Fibroblast of peridontal ligament (primary cell): ENCODE data around the gene FAM222B.
"Not testable (repeated sequence)": the region's sequence is repeated elsewhere in the genome, so short reads cannot be mapped to it uniquely, and the experiment has no call there.

ENCODE experiments used
- DNase-seq: peaks from one replicate; pipeline ENCODE4 v3.0.0-alpha.2; 2010; ENCODE audit errors: extremely low read depth

Gene FAM222B

DNA sequence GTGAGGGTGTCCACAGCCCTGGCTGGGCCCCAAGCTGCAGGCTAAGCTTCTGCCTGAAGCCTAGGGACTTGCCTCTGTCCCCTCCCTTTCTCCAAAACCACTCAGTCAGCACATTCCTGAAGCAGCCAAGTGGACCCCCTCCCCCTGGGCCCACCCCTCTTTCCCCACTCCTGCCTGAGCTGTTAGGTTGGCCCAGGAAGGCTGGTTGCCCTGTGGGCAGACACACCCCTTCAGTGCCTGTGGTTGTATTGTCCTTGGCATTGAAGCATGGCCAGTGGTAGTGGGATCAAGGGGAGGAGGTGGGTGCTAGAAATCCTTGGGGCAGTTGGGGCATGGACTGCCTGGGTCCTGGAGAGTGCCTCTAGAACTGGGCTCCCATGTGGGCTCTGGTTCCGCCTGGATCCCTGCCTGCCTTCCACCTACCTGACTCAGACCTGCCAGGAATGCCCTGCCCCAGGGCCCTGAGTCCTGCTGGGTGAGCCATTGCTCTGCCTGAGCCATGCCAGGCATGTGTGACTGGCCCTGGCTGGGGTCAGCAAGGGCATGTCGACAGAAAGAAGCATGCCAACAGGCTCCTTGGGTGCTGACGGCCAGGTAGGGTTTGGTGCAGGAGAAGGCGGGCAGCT lies 96.7 kb downstream of the FAM222B start:
- DNase-seq: no peak

DNA sequence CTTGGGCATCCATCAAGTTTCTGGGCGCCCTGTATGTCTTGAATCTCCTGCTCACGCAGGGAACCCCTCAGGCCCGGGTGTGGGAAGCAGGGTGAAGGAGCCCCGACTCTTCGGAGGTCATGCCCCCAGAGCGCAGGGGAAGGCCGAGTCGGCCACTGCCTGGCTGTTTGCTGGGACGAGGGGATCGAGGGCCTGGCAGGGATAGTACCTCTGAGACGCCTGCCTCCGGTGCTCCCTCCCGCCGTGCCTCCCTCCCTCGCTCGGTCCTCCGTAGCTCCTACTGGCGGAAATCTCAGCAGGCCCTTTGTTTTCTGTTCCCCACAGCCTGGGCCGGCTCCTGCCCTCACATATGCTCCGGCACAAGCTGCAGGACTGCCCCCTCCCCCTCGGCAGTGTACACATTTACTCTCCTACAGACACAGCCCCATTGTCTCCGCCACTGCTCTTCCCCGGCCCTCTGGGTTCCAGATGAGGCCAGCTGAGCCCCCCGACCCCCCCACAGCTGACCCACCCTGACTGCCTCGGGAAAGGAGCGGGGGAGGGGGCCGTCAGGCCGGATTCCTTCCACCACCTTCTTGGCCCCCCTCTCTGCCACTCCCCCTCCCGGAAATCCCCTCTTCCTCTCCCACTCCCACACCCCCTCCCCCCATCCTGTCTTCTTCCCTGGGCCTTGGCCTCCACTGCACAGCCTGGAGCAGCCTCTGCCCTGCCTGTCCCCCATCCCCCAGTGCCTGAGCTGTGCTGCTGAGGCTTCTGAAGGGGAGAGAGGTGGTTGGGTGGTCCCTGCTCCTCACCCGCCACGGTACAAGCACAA lies 97.4 kb downstream of the FAM222B start:
- peak; percentile 38 for DNase-seq

DNA sequence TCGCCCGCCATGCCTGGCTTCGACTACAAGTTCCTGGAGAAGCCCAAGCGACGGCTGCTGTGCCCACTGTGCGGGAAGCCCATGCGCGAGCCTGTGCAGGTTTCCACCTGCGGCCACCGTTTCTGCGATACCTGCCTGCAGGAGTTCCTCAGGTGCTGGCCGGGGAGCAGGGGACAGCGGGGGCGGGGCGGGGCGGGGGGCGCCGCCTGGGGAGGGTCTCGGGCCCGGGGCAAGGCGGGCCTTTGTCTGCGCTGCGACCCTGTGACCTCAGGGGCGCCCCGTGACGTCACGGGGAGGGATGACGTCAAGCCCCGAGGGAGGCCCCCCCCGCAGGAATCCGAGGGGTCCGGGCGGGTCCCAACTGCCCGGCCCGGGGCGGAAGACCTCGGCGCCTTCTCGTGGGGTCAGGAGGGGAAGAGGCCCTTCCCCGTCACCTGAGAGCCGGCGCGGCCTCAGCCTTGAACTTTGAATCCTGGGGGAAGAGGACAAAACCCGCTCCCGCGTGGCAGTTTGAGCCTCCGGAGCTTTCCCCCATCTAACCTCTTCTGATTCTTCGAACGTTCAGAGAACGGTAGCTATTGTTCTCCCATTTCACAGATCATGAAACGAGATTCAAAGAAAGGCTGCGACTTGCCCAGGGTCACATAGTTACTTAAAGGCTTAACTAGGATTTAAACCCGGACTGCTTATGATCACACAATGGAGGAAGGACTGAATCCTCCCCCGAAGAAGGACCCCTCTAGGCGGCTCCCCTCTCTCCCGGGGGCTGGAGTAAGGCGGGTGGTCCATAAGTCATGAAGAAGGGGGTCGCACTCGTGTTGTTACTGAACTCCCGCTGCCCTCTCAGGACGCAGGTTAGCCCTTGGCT lies 98.3 kb downstream of the FAM222B start:
- peak; percentile 36 for DNase-seq

DNA sequence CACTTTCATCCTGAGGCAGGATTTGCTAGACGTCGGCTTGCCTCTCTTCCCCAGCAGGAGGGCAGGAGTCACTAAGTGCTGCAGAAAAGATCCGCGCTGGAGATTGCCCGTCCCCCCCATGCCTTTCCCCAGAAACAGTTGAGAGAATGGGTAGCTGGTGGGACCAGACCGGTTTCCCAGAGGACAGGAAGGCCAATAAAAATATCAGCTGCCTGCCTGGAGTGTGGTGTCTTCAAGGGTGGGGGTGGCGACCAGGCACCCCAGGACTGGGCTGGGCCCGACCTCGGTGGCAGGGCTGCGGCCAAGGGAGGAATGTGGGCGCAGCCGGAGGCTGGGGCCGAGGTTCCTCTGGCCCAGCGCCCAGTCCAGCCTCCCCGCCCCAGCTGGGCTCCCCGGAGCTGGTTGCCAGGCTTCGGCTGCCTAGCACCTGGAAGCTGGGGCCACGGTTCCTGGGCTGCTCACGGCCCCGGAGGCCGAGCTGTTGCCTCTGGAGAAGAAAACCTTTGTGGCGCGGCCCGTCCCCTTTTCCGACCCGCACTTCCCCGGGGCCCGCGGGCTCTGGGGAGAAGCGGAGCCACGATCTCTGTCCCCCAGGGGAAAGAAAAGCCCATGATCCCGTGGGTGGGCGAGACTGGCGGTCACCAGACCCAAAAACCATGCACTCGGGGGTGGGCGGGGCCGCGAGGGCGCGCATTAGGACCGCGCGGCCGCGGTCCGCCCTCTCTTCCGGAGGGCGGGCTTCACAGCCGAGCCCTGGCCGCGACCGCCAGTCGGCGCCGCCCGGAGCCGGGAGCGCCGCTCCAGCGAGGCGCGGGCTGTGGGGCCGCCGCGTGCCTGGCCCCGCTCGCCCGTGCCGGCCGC lies 99.1 kb downstream of the FAM222B start, which contains the start of gene TRAF4:
TSS of gene TRAF4 (plus strand) at position 769 of the 861 bp plus-strand sequence. CDS start 102 bp downstream, outside the sequence.
- DNase-seq: peak; percentile 86

DNA sequence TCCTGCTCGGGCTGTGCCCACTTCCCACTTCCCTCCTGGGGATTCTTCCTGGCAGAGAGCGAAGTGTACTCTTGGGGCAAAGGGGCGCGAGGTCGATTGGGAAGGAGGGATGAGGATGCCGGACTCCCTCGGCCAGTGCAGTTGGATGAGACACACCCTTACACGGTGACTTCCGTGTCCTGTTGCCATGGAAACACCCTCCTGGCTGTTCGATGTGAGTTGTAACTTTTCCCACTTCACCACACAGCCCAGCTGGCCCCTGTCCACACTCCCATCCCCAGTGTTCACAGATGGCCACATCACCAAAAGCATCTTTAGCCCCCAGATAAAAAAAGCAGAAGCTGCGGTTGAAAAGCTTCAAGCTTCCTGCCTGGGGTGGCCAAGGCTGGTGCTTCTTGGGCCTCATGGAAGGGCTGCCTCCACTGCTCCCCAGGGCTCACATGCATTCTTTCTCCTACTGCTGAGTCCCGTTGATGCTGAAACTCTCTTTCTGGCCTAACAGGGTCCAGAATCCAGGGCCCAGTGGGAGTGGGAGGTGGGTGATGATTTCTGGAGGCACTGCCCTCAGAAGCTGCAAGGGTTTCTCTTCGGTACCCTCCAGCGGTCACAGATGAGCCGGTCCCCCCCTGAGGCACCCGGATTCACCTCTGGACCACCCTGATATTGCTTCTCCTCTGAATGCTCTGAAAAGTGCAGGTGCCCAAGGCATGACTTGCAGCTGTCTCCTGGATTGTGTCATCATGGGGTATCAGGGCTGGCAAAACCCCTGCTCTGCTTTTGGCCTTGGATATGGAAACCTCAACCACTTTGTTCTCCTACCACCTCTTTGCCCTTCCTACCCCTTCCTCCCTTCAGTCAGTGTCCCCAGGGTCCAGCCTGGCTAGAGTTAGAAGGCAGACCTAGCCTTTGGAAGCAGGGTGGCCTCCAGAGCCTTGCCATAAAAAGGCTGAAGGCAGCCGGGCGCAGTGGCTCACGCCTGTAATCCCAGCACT lies 100.9 kb downstream of the FAM222B start:
- DNase-seq: no peak

DNA sequence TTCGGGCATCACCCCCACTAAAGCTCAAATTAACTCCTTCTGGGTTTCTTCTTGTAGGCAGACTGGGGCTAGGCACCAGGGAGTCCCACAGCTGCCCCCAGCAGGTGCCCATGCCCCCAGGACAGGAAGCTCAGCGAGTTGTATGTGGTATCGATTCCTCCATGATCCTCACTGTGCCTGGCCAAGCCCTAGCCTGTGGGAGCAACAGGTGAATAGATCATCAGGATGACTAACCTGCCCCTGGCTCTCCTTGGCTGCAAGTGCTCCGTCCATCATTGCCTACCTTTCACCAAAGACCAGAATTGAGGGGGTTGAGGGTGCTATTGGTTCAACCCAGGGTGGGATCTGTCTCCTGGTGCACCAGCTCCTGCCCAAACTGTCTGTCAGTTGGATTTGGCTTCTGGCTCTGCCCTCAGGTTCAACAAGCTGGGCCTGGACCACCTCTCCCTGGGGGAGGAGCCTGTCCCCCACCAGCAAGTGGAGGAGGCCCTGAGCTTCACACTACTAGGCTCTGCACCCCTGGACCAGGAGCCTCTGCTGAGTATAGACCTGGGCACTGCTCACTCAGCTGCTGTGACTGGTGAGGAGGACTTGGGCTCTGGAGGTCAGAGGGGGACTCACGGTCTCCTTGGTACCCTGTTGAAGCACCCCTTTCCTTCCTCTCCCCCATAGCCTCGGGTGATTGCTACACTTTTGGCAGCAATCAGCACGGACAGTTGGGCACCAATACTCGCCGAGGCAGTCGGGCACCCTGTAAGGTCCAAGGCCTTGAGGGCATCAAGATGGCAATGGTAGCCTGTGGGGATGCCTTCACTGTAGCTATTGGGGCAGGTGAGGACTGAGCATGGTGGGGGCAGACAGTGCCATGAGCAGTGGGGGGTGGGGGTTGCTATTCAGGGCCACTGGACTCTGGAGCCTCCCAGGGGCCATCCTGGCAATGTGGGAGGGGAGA lies 101.9 kb downstream of the FAM222B start:
- DNase-seq: no peak

DNA sequence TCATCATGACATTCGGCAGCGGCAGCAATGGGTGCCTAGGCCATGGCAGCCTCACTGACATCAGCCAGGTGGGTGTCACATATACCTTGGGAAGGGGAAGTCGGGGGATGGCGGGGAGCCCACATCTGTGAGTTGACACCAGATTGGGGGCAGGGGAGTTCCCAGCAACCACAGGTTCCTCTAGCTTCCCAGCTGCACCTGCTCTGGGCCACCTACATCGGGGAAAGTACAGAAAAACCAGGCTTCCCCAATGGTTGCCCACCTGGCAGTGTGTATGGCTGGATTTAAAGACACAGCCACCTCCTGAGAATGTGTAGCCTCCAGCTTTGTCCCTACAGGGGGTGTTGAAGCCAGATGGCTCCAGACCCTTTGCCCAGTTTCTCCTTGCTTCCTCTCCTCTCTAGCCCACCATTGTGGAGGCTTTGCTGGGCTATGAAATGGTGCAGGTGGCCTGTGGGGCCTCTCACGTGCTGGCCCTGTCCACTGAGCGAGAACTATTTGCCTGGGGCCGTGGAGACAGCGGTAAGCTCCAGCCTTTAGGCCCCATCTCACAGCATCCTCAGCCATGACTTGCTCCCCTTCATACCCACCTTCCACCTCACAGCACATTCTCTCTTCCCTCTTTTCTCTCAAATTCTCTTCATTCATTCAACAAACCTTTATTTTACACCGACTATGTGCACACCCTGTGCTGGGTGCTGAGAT lies 103.8 kb downstream of the FAM222B start:
- no peak for DNase-seq

DNA sequence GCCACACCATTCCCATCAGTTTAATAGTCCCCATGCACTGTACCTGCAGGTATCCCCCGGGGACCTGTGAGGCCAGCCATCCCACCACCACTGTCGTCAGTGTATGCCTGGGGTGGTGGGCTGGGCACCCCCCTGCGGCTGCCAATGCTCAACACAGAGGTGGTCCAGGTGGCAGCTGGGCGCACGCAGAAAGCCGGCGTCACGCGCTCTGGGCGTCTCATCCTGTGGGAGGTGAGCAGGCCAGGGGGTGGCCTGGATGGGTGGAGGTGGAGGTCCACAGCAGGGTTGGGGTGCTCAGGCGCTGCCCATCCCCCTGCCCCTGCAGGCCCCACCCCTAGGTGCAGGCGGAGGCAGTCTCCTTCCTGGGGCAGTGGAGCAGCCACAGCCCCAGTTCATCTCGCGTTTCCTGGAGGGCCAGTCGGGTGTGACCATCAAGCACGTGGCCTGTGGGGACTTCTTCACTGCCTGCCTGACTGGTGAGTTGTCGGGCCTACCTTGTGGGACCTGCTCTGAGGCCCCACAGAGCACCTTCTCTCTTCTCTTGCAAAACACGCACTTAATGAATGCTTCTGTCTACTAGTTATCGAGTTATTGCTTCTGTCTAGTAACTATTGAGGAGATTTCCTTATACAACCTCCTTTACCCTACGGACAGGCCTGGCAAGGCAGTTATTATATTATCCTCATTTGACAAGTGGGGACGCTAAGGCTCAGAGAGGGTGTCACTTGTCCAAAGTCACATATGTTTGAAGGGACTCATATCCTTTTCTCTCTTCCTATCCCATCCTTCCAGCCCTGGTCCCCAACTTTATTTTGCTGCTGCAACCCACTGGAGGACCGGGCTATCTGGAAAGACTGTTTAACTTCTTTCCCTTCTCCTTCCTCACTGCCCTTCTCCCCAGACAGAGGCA lies 104.6 kb downstream of the FAM222B start:
- DNase-seq: no peak

DNA sequence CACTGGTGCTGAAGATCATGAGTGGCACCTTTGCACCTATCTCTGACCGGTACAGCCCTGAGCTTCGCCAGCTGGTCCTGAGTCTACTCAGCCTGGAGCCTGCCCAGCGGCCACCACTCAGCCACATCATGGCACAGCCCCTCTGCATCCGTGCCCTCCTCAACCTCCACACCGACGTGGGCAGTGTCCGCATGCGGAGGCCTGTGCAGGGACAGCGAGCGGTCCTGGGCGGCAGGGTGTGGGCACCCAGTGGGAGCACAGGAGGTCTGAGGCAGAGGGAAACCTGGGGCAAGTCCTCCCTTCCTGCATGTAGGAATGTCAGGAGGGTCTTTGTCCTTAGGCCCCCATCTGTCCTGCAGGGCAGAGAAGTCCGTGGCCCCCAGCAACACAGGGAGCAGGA lies 105.3 kb downstream of the FAM222B start:
- DNase-seq: no peak

DNA sequence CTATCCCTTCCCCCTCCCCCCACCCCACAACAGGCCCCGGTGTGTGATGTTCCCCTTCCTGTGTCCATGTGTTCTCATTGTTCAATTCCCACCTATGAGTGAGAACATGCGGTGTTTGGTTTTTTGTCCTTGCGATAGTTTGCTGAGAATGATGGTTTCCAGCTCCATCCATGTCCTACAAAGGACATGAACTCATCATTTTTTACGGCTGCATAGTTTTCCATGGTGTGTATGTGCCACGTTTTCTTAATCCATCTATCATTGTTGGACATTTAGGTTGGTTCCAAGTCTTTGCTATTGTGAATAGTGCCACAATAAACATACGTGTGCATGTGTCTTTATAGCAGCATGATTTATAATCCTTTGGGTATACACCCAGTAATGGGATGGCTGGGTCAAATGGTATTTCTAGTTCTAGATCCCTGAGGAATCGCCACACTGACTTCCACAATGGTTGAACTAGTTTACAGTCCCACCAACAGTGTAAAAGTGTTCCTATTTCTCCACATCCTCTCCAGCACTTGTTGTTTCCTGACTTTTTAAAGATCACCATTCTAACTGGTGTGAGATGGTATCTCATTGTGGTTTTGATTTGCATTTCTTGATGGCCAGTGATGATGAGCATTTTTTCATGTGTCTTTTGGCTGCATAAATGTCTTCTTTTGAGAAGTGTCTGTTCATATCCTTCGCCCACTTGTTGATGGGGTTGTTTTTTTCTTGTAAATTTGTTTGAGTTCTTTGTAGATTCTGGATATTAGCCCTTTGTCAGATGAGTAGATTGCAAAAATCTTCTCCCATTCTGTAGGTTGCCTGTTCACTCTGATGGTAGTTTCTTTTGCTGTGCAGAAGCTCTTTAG lies 106.4 kb downstream of the FAM222B start:
- not testable (repeated sequence) for DNase-seq

DNA sequence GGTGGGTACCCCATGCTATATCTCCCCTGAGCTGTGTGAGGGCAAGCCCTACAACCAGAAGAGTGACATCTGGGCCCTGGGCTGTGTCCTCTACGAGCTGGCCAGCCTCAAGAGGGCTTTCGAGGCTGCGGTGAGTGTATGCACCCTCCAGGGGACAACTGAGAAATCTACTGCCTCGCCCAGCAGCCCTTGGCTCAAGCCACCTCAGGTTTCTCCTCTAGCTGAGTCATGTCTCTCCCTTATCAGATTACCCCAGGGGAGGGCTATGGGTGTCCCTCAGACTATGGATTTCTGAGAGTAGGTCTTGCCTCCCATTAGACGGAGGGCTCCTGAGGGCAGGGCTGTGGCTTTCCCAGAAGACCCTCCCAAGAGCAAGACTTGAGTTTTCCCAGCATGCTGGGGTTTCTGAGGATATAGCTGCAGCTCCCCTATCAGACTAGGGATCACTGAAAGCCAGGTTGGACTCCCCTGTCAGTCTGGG lies 107.3 kb downstream of the FAM222B start:
- DNase-seq: no peak

DNA sequence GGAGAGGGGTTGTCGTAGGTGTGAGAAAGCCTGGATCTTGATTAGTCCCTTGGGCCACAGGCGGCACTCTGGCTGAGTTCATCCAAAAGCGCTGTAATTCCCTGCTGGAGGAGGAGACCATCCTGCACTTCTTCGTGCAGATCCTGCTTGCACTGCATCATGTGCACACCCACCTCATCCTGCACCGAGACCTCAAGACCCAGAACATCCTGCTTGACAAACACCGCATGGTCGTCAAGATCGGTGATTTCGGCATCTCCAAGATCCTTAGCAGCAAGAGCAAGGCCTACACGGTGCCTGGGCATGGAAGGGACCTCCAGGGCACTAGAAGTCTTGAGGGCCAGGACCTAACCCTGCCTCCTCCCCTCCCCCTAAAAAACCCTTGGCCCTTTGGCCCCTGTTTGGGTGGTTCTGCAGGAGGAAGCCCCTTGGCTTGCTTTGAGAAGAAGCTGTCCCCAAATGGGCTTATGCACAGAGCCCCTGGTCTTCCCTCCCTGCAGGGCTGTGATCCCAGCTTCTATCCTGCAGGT lies 107.8 kb downstream of the FAM222B start:
- no peak for DNase-seq

DNA sequence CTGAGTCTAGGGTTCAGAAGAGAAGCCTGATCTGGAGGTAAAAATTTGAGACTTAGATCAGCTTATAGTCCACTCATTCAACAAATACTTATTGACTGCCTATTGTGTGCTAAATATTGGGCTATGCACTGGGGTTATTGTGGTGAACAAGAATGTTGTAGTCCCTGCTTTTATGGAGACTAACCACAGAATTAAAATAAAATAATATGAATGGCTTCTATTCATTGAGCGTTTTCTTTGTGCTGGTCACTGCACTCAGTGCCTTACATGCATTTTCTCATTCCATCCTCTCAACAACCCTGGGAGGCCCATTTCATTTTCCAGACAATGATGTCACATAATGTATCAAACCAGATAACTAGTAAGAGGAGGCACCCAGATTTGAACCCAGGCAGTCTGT lies 109.2 kb downstream of the FAM222B start:
- no peak for DNase-seq

DNA sequence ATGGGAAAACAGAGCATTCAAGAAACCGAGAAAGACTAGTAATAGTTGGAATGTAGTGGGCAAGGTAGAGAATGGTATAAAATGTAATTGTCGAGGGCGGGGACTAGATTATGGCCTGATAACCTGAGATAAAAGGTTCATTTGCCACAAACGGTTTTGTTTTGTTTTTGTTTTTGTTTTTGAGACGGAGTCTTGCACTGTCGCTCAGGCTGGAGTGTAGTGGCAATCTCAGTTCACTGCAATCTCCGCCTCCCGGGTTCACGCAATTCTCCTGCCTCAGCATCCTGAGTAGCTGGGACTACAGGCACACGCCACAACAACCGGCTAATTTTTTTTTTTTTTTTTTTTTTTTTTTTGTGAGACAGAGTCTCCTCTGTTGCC lies 112.7 kb downstream of the FAM222B start:
- no peak for DNase-seq

DNA sequence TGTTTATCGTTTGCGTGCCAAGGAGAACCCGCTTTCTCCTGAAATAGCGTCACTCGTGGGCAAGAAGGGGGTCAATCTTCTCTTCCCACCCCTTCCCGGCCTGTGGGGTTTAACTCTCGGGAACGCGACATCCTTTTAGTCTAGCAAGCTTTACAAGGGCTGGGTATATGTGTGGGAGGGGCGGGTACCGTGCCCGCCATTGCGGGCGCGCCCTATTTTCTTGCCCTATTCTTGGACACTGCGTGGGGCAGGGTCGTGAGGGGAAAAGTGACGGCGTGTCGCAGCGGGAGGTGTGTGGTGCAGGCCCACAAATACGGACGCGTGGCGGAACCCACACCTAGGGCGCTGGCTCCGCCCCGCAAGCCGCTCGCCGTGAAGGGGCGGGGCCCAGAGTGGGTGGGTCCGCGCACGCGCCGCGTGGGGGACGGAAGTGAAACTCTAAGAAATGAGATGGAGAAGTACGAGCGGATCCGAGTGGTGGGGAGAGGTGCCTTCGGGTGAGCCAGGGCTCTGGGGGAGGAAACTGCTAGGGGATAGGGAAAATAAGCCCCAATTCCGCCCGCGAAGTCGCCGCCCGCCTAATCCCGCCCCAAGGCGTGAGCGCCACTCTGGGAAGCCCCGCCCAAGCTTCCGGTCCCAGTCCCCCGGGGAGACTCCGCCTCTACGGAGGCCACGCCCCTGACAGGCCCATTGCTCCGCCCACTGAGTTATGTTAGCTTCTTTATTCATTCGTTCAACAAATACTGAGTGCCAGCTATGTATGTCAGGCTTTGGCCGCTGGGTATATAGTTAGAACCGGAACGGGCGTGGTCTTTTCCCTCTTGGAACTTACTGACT lies 114.0 kb downstream of the FAM222B start, which contains the start of gene NEK8:
TSS of gene NEK8 (plus strand) at position 425 of the 837 bp plus-strand sequence. CDS start at position 451, 26 bp downstream.
- peak; percentile 92 for DNase-seq
